GM10248 (cell line): ENCODE results near the gene RRAS.

ENCODE experiments used
- CTCF ChIA-PET: fragments of 300-600 bp; sonication (Branson Sonifier 250); formaldehyde crosslinking; extraction: SDS; loops from one replicate; lab custom pipeline; 2021; ENCODE audit warnings: antibody characterized with exemption; lab: Yijun Ruan, JAX
- POLR2A ChIA-PET: fragments of 350-650 bp; sonication (Branson Sonifier 250); formaldehyde crosslinking; extraction: SDS; loops from one replicate; lab custom pipeline; 2020; ENCODE audit warnings: antibody characterized with exemption; lab: Yijun Ruan, JAX
- DNase-seq: peaks from one replicate; pipeline ENCODE4 v3.0.0; 2012; ENCODE audit errors: extremely low spot score
- CTCF ChIP-seq: IDR thresholded peaks from 2 replicates; pipeline ENCODE4 v1.5.1; 2012; ENCODE audit warnings: mild to moderate bottlenecking, low read depth; ENCODE audit errors: extremely low read depth, missing control alignments, control extremely low read depth

The RRAS gene

GRCh38 chr19:49613374-49613773 lies 26.6 kb downstream of the RRAS start:
- ChIA-PET CTCF (no interaction called here), POLR2A (no interaction called here)
- DNase-seq: no peak
- no peak for TF ChIP-seq CTCF

- CTCF ChIA-PET: interaction anchor here (2.0 kb wide), 1 partner anchor 39 kb away, joined by 5 read pairs; no protein-coding TSS in a partner anchor
- DNase-seq: no peak
- POLR2A ChIA-PET: interaction anchor here (0.6 kb wide), 1 partner anchor 23 kb away, joined by 3 read pairs; no protein-coding TSS in a partner anchor
- no peak for TF ChIP-seq CTCF
These were observed 30.3 kb downstream of the RRAS start for GRCh38 chr19:49609499-49610092.

GRCh38 chr19:49605605-49606004 lies 34.3 kb downstream of the RRAS start:
- DNase-seq: no peak
- POLR2A ChIA-PET: no interaction called here
- no peak for TF ChIP-seq CTCF
- CTCF ChIA-PET: no interaction called here

- no peak for TF ChIP-seq CTCF
- DNase-seq: no peak
- ChIA-PET CTCF (no interaction called here), POLR2A (no interaction called here)
These were observed 37.1 kb downstream of the RRAS start for GRCh38 chr19:49602806-49603205.

GRCh38 chr19:49601482-49602038 lies 38.4 kb downstream of the RRAS start:
- CTCF ChIA-PET: no interaction called here
- no peak for DNase-seq
- no peak for TF ChIP-seq CTCF
- POLR2A ChIA-PET: no interaction called here

- ChIA-PET POLR2A (interaction anchor here (0.7 kb wide), 1 partner anchor 42 kb away, joined by 3 read pairs; no protein-coding TSS in a partner anchor), CTCF (no interaction called here)
- no peak for DNase-seq
- no peak for TF ChIP-seq CTCF
These were observed 40.3 kb downstream of the RRAS start for GRCh38 chr19:49599378-49600295.
